Hippocampal formation (tissue), 2 donors: ENCODE measurements around the gene COL6A2.

Experiments
- DNase-seq, 2 donors: peaks; one replicate each; lab custom pipeline; 2025; lab: John Stamatoyannopoulos, UW

Gene COL6A2

GRCh38 chr21:46114963-46115362 lies 17.1 kb downstream of the COL6A2 start:
- DNase-seq, result no peak

GRCh38 chr21:46115441-46116188 lies 17.7 kb downstream of the COL6A2 start:
- DNase-seq, result no peak

GRCh38 chr21:46116189-46116775 lies 18.4 kb downstream of the COL6A2 start:
- DNase-seq, result no peak

GRCh38 chr21:46116776-46117585 lies 19.1 kb downstream of the COL6A2 start:
- DNase-seq, result no peak

GRCh38 chr21:46117586-46118315 lies 19.8 kb downstream of the COL6A2 start:
- no peak for DNase-seq

- DNase-seq, result no peak
Measured at GRCh38 chr21:46118316-46119143, 20.6 kb downstream of the COL6A2 start.

GRCh38 chr21:46119144-46119636 lies 21.3 kb downstream of the COL6A2 start:
- DNase-seq, result no peak

GRCh38 chr21:46119637-46120271 lies 21.8 kb downstream of the COL6A2 start:
- DNase-seq, result no peak

GRCh38 chr21:46120301-46121285 lies 22.7 kb downstream of the COL6A2 start:
- no peak for DNase-seq

GRCh38 chr21:46121286-46122221 lies 23.6 kb downstream of the COL6A2 start:
- DNase-seq, result no peak

- DNase-seq, result no peak
Measured at GRCh38 chr21:46122237-46122671, 24.3 kb downstream of the COL6A2 start.

GRCh38 chr21:46122758-46123683 lies 25.1 kb downstream of the COL6A2 start:
- DNase-seq, result no peak

GRCh38 chr21:46124083-46124925 lies 26.4 kb downstream of the COL6A2 start:
- DNase-seq, result no peak

- DNase-seq, result no peak
Measured at GRCh38 chr21:46124926-46125845, 27.3 kb downstream of the COL6A2 start.

- DNase-seq, result no peak
Measured at GRCh38 chr21:46125846-46126301, 28.0 kb downstream of the COL6A2 start.
